Memory B cell (primary cell): ENCODE results near the gene MYL2.

ENCODE experiments used
- ATAC-seq: fragments of 150-1000 bp; cut with Tn5 transposase; 2 replicates; pipeline ENCODE4 v1.10.0; 2021; ENCODE audit warnings: low read depth, mild to moderate bottlenecking, moderate library complexity
- DNase-seq, 2 donors: peaks; one replicate each; pipeline ENCODE4 v3.0.0; 2022; ENCODE audit warnings: low spot score in 2 of 2
- H3K27ac Mint-ChIP-seq: one replicate; pipeline ENCODE4 v1.8.0; 2022; ENCODE audit warnings: mild to moderate bottlenecking, moderate library complexity, mixed read lengths
- H3K27me3 Mint-ChIP-seq: one replicate; pipeline ENCODE4 v1.8.0; 2022; ENCODE audit warnings: mixed read lengths
- H3K36me3 Mint-ChIP-seq: one replicate; pipeline ENCODE4 v1.8.0; 2022; ENCODE audit warnings: mild to moderate bottlenecking, mixed read lengths
- H3K4me1 Mint-ChIP-seq: one replicate; pipeline ENCODE4 v1.8.0; 2022; ENCODE audit warnings: mixed read lengths
- H3K4me3 Mint-ChIP-seq: one replicate; pipeline ENCODE4 v1.8.0; 2022; ENCODE audit warnings: mild to moderate bottlenecking, moderate library complexity, mixed read lengths
- H3K9me3 Mint-ChIP-seq: one replicate; pipeline ENCODE4 v1.8.0; 2022; ENCODE audit warnings: mixed read lengths

MYL2 gene

GRCh38 chr12:110921262-110921661 lies 883 bp upstream of the MYL2 start:
- no peaks in the 10 kb centered on the region for H3K9me3 Mint-ChIP-seq
- ATAC-seq, result no peak
- H3K27me3 Mint-ChIP-seq, result peaks cover 3% of the 10 kb centered on the region
- H3K36me3 Mint-ChIP-seq, result no peaks in the 10 kb centered on the region
- DNase-seq, result no peak
- H3K4me3 Mint-ChIP-seq, result no peak overlapping the region
- H3K27ac Mint-ChIP-seq, result no peak overlapping the region
- H3K4me1 Mint-ChIP-seq, result peaks cover 11% of the 10 kb centered on the region

- Mint-ChIP-seq H3K36me3 (no peaks in the 10 kb centered on the region), H3K27ac (no peak overlapping the region), H3K27me3 (peaks cover 3% of the 10 kb centered on the region), H3K9me3 (no peaks in the 10 kb centered on the region), H3K4me1 (peaks cover 14% of the 10 kb centered on the region), H3K4me3 (no peak overlapping the region)
- DNase-seq (no peak), ATAC-seq (no peak)
These were observed 659 bp downstream of the MYL2 start for GRCh38 chr12:110919720-110920119.

GRCh38 chr12:110917961-110918360 lies 2.4 kb downstream of the MYL2 start:
- H3K9me3 Mint-ChIP-seq, result no peaks in the 10 kb centered on the region
- H3K27me3 Mint-ChIP-seq, result peaks cover 1% of the 10 kb centered on the region

GRCh38 chr12:110917467-110917866 lies 2.9 kb downstream of the MYL2 start:
- Mint-ChIP-seq H3K4me1 (peaks cover 29% of the 10 kb centered on the region), H3K27ac (no peak overlapping the region), H3K4me3 (no peak overlapping the region), H3K9me3 (no peaks in the 10 kb centered on the region), H3K27me3 (peaks cover 1% of the 10 kb centered on the region), H3K36me3 (no peaks in the 10 kb centered on the region)
- DNase-seq (no peak), ATAC-seq (no peak)

More at GRCh38 chr12:110917961-110918360, 2.4 kb downstream of the MYL2 start:
- no peak for ATAC-seq
- DNase-seq, result no peak
- Mint-ChIP-seq H3K4me1 (peaks cover 27% of the 10 kb centered on the region), H3K4me3 (no peak overlapping the region), H3K36me3 (no peaks in the 10 kb centered on the region), H3K27ac (peak overlapping the region; percentile 38)

- ATAC-seq, result no peak
- Mint-ChIP-seq H3K4me1 (peaks cover 32% of the 10 kb centered on the region), H3K27ac (peak overlapping the region; percentile 8), H3K27me3 (peaks cover 1% of the 10 kb centered on the region), H3K9me3 (no peaks in the 10 kb centered on the region), H3K4me3 (no peak overlapping the region), H3K36me3 (no peaks in the 10 kb centered on the region)
- DNase-seq, result no peak
These were observed 4.0 kb downstream of the MYL2 start for GRCh38 chr12:110916295-110916875.

- Mint-ChIP-seq H3K27me3 (no peaks in the 10 kb centered on the region), H3K36me3 (no peaks in the 10 kb centered on the region), H3K4me3 (no peak overlapping the region), H3K27ac (peak overlapping the region; percentile 97), H3K9me3 (no peaks in the 10 kb centered on the region), H3K4me1 (peaks cover 30% of the 10 kb centered on the region)
- peak; percentile 95 for ATAC-seq
- peak; percentile 37 to 69 for DNase-seq
These were observed 7.0 kb downstream of the MYL2 start for GRCh38 chr12:110913119-110914056.

- peaks cover 36% of the 10 kb centered on the region for H3K4me1 Mint-ChIP-seq
- H3K9me3 Mint-ChIP-seq, result no peaks in the 10 kb centered on the region
- ATAC-seq, result no peak
- H3K27ac Mint-ChIP-seq, result peak overlapping the region; percentile 97
- H3K27me3 Mint-ChIP-seq, result no peaks in the 10 kb centered on the region
- DNase-seq, result no peak
- no peaks in the 10 kb centered on the region for H3K36me3 Mint-ChIP-seq
- no peak overlapping the region for H3K4me3 Mint-ChIP-seq
These were observed 8.1 kb downstream of the MYL2 start for GRCh38 chr12:110912263-110912662.

- no peaks in the 10 kb centered on the region for H3K9me3 Mint-ChIP-seq
- no peak overlapping the region for H3K4me3 Mint-ChIP-seq
- peaks cover 34% of the 10 kb centered on the region for H3K4me1 Mint-ChIP-seq
- ATAC-seq (no peak), DNase-seq (no peak)
- peak overlapping the region; percentile 97 for H3K27ac Mint-ChIP-seq
- H3K36me3 Mint-ChIP-seq, result no peaks in the 10 kb centered on the region
- no peaks in the 10 kb centered on the region for H3K27me3 Mint-ChIP-seq
These were observed 11.8 kb downstream of the MYL2 start for GRCh38 chr12:110908377-110909152.

GRCh38 chr12:110907583-110907982 lies 12.8 kb downstream of the MYL2 start:
- Mint-ChIP-seq H3K4me3 (no peak overlapping the region), H3K36me3 (no peaks in the 10 kb centered on the region), H3K27me3 (no peaks in the 10 kb centered on the region), H3K4me1 (peaks cover 25% of the 10 kb centered on the region), H3K27ac (peak overlapping the region; percentile 46), H3K9me3 (no peaks in the 10 kb centered on the region)
- DNase-seq (no peak), ATAC-seq (no peak)

GRCh38 chr12:110906985-110907384 lies 13.4 kb downstream of the MYL2 start:
- ATAC-seq (no peak), DNase-seq (no peak)
- Mint-ChIP-seq H3K27me3 (no peaks in the 10 kb centered on the region), H3K4me3 (no peak overlapping the region), H3K36me3 (no peaks in the 10 kb centered on the region), H3K9me3 (no peaks in the 10 kb centered on the region), H3K27ac (peak overlapping the region; percentile 46), H3K4me1 (peaks cover 24% of the 10 kb centered on the region)

- H3K9me3 Mint-ChIP-seq, result no peaks in the 10 kb centered on the region
- H3K27me3 Mint-ChIP-seq, result no peaks in the 10 kb centered on the region
- peaks cover 22% of the 10 kb centered on the region for H3K4me1 Mint-ChIP-seq
- DNase-seq (no peak), ATAC-seq (peak; percentile 62)
- no peaks in the 10 kb centered on the region for H3K36me3 Mint-ChIP-seq
- H3K4me3 Mint-ChIP-seq, result no peak overlapping the region
- H3K27ac Mint-ChIP-seq, result peak overlapping the region; percentile 46
These were observed 13.9 kb downstream of the MYL2 start for GRCh38 chr12:110906516-110906915.

GRCh38 chr12:110906083-110906482 lies 14.3 kb downstream of the MYL2 start:
- no peak for DNase-seq
- H3K4me1 Mint-ChIP-seq, result peaks cover 22% of the 10 kb centered on the region
- H3K27ac Mint-ChIP-seq, result peak overlapping the region; percentile 22
- no peaks in the 10 kb centered on the region for H3K36me3 Mint-ChIP-seq
- no peaks in the 10 kb centered on the region for H3K27me3 Mint-ChIP-seq
- H3K9me3 Mint-ChIP-seq, result no peaks in the 10 kb centered on the region
- ATAC-seq, result peak; percentile 71
- H3K4me3 Mint-ChIP-seq, result peak overlapping the region; percentile 58

- Mint-ChIP-seq H3K27ac (no peak overlapping the region), H3K36me3 (no peaks in the 10 kb centered on the region), H3K9me3 (no peaks in the 10 kb centered on the region), H3K4me1 (peaks cover 22% of the 10 kb centered on the region), H3K4me3 (no peak overlapping the region), H3K27me3 (no peaks in the 10 kb centered on the region)
- DNase-seq, result no peak
- no peak for ATAC-seq
These were observed 16.9 kb downstream of the MYL2 start for GRCh38 chr12:110903511-110903910.

- Mint-ChIP-seq H3K36me3 (no peaks in the 10 kb centered on the region), H3K4me3 (no peak overlapping the region), H3K4me1 (peaks cover 4% of the 10 kb centered on the region), H3K27me3 (no peaks in the 10 kb centered on the region), H3K27ac (peak overlapping the region; percentile 54), H3K9me3 (no peaks in the 10 kb centered on the region)
- DNase-seq (no peak), ATAC-seq (no peak)
These were observed 19.0 kb downstream of the MYL2 start for GRCh38 chr12:110901401-110901800.
